Lower leg skin (tissue), 4 donors: ENCODE results near the gene HEATR5A. TPM values are rescaled to one million over a fixed set of nuclear protein-coding genes. Genes with fewer than 3 reads are reported as not detected.
"Not testable (repeated sequence)": the region's sequence is repeated elsewhere in the genome, so short reads cannot be mapped to it uniquely, and the experiment has no call there.

Source experiments
- DNase-seq, 2 donors: peaks; one replicate each; pipeline ENCODE4 v3.0.0-alpha.2; 2019; ENCODE audit warnings: low spot score in 2 of 2
- H3K4me3 ChIP-seq: fragments of 200-600 bp; sonication (generic); 2 replicates; pipeline ENCODE4 v1.5.1; 2017; ENCODE audit warnings: mild to moderate bottlenecking, low read depth; ENCODE audit not compliant: poor library complexity, severe bottlenecking
- POLR2A ChIP-seq, 2 donors: fragments of 450-650 bp; IDR thresholded peaks; one replicate each; pipeline ENCODE4 v1.6.1; 2016 to 2017; ENCODE audit warnings: antibody characterized with exemption in 2 of 2, mild to moderate bottlenecking in 1 of 2, moderate library complexity in 1 of 2
- WGBS, 2 donors: methylation state at CpG; one replicate each; pipeline ENCODE4 v1.1.5; 2018; 5-methylcytosine and 5-hydroxymethylcytosine counted together
- intact Hi-C: fragments of 100-400 bp; cut with DNase I; formaldehyde crosslinking; loops from one replicate; pipeline ENCODE4 v1.15.0; 2023; ENCODE audit warnings: low total_unique reads
- total RNA-seq, 4 donors: library from RNA; depleted of rRNA; stranded (reverse); fragments of >200 nt; gene quantifications; one replicate each; pipeline ENCODE4 v1.1.0, GENCODE V29; 2016
- TF ChIP-seq, protein P1 (sequence below), 3 donors: fragments of 450-650 bp; IDR thresholded peaks; one replicate each; pipeline ENCODE4 v1.5.1; 2016; ENCODE audit warnings: antibody characterized with exemption in 3 of 3, mild to moderate bottlenecking in 3 of 3, moderate library complexity in 2 of 3

Gene HEATR5A
- total RNA-seq, 4 donors from 2014 or later: 7.3 to 11.6 (median 9.8) TPM

DNA sequence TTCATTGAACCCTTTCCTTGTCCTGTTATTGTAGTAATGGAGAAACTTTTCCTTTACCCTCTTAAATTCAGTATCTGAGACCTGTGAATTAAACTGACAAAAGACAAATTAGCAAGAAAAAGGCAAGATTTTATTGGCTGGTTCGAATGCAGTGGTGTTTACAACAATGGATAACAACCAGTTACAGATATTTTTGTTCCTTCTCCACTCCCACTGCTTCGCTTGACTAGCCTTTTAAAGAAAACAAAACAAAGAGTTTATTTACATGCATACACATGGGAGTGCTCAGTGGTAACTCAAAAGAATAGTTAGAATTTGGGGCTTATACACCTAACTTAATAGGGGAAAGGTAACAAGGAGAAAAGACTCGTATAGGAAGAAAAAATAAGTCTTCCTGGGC, 175.7 kb downstream of the HEATR5A start:
- intact Hi-C loops: no loop called here
- no peak for DNase-seq
- TF ChIP-seq, protein P1, sequence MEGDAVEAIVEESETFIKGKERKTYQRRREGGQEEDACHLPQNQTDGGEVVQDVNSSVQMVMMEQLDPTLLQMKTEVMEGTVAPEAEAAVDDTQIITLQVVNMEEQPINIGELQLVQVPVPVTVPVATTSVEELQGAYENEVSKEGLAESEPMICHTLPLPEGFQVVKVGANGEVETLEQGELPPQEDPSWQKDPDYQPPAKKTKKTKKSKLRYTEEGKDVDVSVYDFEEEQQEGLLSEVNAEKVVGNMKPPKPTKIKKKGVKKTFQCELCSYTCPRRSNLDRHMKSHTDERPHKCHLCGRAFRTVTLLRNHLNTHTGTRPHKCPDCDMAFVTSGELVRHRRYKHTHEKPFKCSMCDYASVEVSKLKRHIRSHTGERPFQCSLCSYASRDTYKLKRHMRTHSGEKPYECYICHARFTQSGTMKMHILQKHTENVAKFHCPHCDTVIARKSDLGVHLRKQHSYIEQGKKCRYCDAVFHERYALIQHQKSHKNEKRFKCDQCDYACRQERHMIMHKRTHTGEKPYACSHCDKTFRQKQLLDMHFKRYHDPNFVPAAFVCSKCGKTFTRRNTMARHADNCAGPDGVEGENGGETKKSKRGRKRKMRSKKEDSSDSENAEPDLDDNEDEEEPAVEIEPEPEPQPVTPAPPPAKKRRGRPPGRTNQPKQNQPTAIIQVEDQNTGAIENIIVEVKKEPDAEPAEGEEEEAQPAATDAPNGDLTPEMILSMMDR (IDR thresholded peaks at IDR 0.05): no peak
- no peak for TF ChIP-seq POLR2A (IDR thresholded peaks at IDR 0.05)
- 79 to 80% methylated on average over 3 of the region's 3 CpGs for WGBS, 2 donors
- H3K4me3 ChIP-seq: no peak overlapping the region

DNA sequence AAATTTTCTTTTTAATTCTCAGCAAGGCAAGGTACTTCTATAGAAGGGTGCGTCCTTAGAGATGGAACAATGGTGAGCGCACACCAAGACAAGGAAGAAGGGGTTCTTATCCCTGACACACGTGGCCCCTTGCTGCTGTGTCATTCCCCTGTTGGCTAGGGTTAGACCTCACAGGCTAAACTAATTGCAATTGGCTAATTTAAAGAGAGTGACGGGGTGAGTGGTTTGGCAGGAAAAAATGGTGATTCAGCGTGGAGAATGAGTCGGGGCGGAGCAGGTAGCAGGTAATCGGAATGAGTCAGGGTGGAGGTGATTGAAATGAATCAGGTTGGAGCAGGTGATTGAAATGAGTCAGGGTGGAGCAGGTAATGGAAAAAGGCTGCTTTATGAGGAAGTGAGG, 176.5 kb downstream of the HEATR5A start:
- DNase-seq: peak; percentile 59 to 83
- no peak overlapping the region for H3K4me3 ChIP-seq
- intact Hi-C loops: no loop called here
- TF ChIP-seq POLR2A (IDR thresholded peaks at IDR 0.05): no peak
- TF ChIP-seq, protein P1 (IDR thresholded peaks at IDR 0.05): no peak
- 53 to 66% methylated on average over 8 of the region's 8 CpGs for WGBS, 2 donors

DNA sequence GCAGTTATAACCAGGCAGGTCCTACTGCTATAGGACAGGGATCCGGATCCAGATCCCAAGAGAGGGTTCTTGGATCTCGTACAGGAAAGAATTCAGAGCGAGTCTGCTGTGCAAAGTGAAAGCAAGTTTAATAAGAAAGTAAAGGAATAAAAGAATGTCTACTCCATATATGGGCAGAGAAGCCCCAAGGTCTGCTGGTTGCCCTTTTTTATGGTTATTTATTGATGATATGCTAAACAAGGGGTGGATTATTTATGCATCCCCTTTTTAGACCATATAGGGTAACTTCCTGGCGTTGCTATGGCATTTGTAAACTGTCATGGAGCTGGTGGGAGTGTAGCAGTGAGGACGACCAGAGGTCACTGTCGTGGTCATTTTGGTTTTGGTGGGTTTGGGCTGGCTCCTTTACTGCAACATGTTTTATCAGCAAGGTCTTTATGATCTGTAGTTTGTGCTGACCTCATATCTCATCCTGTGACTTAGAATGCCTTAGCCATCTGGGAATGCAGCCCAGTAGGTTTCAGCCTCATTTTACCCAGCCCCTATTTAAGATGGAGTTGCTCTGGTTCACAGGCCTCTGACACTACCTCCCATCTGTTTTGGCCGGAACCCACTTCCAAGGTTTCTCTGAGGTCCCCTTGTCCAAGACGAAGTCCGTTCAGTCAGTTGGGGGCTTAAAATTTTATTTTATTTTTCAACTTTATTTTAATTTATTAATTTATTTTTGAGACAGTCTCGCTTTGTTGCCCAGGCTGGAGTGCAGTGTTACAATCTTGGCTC, 178.0 kb downstream of the HEATR5A start:
- peak in 1 of 2 donors; percentile 54 for DNase-seq
- 78% methylated on average over 10 of the region's 10 CpGs for WGBS, 2 donors
- intact Hi-C loops, H3K4me3 ChIP-seq: not testable (repeated sequence)

Other genes with a start within 250 kb of the HEATR5A start
- 100 to 1,000 TPM; 188 to 251 (median 201) TPM for gene HECTD1, start 212.8 kb downstream of the HEATR5A start, total RNA-seq
- 10 to 100 TPM; 14.2 to 26.8 (median 20.8) TPM for gene DTD2, start 37.0 kb upstream of the HEATR5A start, total RNA-seq
- gene GPR33, start 67.5 kb upstream of the HEATR5A start, total RNA-seq: under 1 TPM in 1 of 4 donors, not detected in 3; 0.94 TPM
- 1 to 10 TPM; 5.7 to 9.2 (median 7.2) TPM for gene NUBPL, start 140.9 kb upstream of the HEATR5A start, total RNA-seq